ENCODE measurements around the gene HOXA13.
A peak's percentile ranks its signal among the peaks of the same experiment; 100 is the strongest.

The HOXA13 gene

DNA sequence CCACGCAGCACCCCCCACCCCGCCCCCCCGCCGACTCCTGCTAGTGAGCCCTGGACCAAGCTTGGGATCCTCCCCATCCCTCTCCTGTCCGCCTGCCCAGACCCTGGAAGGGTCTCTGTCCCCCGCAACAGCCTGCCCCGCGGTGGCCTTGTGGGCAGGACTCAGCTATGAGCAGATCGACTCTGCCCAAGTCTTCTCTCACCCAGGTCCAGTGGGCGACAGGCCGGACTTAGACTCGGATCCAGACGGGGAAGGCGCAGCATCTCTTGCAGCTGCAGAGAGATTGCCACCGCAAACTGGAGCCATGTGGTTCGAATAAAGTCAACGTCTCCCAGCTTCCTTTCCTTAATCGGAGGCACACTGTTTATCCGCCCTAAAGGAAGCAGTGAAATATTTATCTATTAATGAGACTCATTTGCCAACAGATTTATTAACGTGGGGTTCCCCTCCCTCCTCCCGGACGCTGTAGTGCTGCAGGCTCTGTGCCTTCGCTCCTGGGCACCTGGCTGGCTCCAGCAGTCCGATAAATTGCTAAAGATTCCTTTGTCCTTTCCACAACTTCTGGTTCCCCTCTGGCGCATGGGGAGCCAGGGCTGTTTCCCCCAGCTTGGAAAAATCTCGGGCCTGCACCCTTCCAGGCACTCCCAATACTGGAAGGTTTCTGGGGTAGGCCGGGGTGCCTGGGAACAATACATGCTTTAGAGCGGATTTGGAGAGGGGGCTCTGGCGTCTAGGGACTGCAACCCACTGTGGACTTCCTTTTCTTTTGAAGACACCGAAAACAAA lies 42.8 kb downstream of the HOXA13 start:
- no peak for DNase-seq (ENCODE audit: insufficient read length, low spot score)
- no peak for FAIRE-seq
- no peak for TF ChIP-seq POLR2A (IDR thresholded peaks at IDR 0.05; ENCODE audit: low read depth, low read length)

DNA sequence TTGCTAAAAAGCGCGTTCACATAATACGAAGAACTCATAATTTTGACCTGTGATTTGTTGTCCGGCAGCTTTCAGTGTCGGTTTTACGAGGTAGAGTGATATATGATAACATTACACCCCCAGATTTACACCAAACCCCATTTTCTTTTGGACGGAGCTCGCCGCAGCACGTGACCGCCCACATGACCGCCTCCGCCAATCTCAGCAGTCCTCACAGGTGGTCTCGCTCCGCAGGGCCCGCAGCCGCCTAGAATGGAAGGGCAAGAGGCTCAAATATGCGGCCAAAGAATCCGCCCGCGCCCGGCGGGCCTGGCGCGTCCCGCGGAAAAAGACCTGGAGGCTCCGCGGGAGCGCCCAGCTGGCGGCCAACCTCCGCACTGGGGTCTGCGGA lies 43.4 kb downstream of the HOXA13 start, which contains the start of gene HOXA7:
Gene HOXA7, minus strand, starts transcription at position 168 of the 391 bp plus-strand sequence. Its CDS starts 130 bp downstream, at position 38.
- DNase-seq (ENCODE audit: insufficient read length, low spot score) (no peak), FAIRE-seq (no peak)

DNA sequence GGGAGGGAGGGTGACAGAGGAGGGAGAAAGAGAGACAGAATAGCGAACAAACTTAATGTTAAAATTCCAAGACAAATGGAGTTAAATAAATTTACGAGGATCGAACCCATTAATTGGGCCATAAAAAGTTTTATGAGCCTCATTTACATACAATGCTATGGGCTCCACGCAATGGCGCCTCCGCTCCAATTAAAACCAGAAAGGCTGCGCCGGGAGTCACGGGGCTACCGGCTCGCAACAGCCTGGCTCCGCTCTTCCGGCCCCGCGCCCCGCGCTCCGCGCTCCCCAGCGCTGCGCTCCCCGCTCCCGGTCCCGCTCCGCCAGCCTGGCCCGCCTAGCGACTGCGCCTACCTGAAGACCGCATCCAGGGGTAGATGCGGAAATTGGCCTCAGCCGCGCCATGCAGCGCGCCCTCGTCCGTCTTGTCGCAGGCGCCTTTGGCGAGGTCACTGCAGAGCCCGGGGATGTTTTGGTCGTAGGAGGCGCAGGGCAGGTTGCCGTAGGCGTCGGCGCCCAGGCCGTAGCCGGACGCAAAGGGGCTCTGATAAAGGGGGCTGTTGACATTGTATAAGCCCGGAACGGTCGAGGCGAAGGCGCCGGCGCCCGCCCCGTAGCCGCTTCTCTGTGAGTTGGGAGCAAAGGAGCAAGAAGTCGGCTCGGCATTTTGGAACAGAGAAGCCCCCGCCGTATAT lies 43.9 kb downstream of the HOXA13 start:
- DNase-seq (ENCODE audit: insufficient read length, low spot score) (no peak), FAIRE-seq (no peak)
- TF ChIP-seq POLR2A (IDR thresholded peaks at IDR 0.05; ENCODE audit: low read depth, low read length): peak; percentile 39

More for the DNA sequence above, 43.4 kb downstream of the HOXA13 start, which contains the start of gene HOXA7:
- TF ChIP-seq POLR2A (IDR thresholded peaks at IDR 0.05; ENCODE audit: low read depth, low read length): no peak

DNA sequence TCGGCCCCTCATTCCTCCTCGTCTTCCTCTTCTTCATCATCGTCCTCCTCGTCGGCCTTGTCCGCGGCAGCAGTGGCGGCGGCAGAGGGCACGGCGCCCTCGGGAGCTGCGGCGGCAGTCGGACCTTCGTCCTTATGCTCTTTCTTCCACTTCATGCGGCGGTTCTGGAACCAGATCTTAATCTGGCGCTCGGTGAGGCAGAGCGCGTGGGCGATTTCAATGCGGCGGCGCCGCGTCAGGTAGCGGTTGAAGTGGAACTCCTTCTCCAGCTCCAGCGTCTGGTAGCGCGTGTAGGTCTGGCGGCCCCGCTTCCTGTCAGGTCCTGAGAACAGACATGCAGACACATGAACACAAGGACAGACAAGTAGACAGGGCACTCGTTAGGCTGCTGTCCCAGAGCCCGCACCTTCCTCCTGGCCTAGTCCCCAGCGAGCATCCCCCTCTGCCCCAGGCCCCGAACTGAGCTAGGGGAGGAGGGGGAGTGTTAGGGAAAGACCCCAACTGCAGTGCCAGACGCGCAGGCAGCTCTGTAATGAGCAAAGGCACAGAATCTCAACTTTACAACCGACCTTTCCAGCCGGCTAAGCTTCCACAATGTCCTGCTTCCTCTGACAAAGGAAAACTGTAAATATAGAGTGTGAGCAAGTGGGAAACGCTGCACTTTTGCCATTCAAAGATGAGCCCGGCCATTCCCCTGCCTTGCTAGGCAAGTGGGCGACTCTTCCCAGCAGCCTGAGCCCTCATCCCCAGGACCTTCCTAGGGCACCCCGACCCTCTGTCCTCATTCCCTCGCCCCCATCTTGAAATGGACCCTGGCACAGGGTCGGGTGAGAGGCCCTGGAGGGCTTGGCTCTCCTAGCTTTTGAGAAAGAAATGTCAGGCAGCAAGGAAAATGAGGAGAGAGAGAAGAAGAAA lies 44.7 kb downstream of the HOXA13 start:
- FAIRE-seq (no peak), DNase-seq (ENCODE audit: insufficient read length, low spot score) (no peak)
- no peak for TF ChIP-seq POLR2A (IDR thresholded peaks at IDR 0.05; ENCODE audit: low read depth, low read length)

DNA sequence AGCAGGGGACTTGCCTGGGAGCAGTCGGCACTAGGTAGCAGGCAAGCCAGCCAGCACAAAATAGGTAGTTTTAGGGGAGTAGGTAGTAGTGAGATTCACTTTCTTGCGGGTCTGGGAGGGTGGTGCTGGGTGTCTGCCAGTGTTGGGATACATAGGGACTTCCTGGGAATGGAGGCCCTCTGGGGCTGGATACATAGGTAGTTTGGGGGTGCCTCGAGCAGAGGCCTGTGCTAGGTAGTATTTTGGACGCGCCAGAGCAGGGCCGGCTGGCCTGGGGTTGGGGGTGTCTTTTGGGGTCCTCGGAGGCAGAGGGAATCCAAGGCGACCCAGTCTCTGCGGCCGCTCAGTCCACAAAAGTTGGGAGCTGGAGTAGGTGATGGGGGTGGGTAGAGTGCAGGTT lies 45.5 kb downstream of the HOXA13 start:
- no peak for DNase-seq (ENCODE audit: insufficient read length, low spot score)
- no peak for TF ChIP-seq POLR2A (IDR thresholded peaks at IDR 0.05; ENCODE audit: low read depth, low read length)
- FAIRE-seq: no peak

DNA sequence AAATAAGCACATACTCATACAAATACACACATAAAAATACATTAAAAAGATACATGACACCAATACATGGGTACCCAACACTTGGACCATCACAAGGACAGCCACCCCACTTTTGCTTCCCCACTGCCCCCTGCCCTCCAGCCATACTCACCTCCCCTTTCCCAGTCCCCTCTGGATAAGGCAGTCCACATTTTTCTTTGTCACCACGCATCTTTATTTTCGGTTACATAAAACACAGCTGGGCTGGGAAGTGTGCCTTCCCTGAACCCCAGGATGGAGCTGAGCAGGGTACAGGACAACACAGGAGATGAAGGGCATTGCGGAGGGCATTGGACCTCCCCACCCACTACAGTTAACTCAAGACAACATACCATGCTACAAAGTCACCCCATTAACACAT lies 46.4 kb downstream of the HOXA13 start:
- no peak for DNase-seq (ENCODE audit: insufficient read length, low spot score)
- FAIRE-seq: no peak
- TF ChIP-seq POLR2A (IDR thresholded peaks at IDR 0.05; ENCODE audit: low read depth, low read length): no peak

DNA sequence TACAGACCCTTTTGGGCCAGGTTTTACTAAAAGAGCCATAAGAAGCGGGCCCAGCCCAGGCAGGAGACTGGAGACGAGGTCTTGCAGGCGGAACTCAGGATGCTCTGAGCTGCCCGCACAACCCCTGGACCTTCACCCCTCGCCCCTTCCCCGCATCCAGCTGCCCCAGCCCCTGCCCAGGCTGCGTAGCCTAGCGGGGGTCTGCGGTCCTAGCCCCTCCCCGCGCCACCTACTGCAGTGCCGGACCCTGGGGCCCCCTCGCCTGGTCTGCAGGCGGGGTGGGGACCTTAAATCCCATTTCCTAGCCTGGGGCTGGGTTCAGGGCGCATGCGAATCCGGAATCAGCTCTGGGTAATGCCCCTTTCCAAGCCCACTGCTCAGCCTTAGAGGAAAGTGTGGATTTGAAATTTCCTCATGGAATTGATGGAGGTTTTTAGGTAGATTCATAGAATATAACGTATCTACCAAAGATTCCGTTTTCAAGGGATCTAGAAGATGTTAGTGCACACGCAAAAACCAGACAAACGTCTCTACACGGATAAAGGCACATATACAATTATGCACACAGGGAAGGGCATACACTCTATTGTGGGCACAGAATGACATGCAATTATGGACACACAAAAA lies 47.0 kb downstream of the HOXA13 start:
- FAIRE-seq: no peak
- DNase-seq (ENCODE audit: insufficient read length, low spot score): no peak
- TF ChIP-seq POLR2A (IDR thresholded peaks at IDR 0.05; ENCODE audit: low read depth, low read length): no peak

DNA sequence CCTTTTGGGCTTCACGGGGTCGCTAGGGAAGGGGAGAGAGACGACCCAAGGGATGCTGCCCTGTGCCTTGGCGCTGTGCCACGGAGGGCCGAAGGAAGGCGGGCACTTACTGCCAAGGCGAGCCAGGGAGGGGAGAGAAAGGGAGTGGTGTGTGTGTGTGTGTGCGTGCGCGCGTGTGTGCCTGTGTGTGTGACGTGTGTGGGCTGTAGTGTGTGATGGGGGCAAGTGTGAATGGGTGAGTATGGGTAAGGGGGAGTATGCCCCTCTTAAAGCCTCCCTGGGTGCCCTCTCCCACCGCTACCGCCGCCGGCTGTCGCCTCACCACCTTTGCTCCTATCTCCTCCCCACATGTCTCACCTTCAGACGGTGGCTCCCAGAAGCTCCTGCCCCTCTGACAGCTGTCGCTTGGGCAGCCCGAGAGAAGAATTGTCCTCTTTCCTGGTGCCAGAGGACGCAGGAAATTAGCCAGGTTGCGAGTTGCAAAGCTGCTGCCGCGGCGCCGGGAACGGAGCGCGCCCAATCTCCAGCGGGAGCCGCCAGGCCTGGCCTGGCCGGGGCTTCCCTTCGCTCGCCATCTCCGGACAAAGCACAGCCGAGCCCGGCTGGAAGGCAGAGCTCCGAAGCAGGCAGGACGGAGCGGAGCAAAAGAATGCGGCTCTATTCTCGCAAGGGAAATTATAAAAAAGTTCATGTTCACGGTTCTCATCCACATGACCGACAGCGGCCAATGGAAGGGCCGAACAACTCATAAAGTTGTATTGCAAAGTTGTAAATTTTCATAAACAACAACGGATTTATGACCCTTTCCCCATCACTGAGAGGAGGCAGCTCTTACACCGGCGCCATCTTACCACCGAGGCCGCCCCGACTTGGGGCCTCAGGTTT lies 47.7 kb downstream of the HOXA13 start, which contains the start of gene HOXA3:
Gene HOXA3, minus strand, starts transcription at position 653 of the 885 bp plus-strand sequence. CDS start 41,943 bp downstream, outside the sequence.
- DNase-seq (ENCODE audit: insufficient read length, low spot score) (no peak), FAIRE-seq (no peak)
- TF ChIP-seq POLR2A (IDR thresholded peaks at IDR 0.05; ENCODE audit: low read depth, low read length): no peak

DNA sequence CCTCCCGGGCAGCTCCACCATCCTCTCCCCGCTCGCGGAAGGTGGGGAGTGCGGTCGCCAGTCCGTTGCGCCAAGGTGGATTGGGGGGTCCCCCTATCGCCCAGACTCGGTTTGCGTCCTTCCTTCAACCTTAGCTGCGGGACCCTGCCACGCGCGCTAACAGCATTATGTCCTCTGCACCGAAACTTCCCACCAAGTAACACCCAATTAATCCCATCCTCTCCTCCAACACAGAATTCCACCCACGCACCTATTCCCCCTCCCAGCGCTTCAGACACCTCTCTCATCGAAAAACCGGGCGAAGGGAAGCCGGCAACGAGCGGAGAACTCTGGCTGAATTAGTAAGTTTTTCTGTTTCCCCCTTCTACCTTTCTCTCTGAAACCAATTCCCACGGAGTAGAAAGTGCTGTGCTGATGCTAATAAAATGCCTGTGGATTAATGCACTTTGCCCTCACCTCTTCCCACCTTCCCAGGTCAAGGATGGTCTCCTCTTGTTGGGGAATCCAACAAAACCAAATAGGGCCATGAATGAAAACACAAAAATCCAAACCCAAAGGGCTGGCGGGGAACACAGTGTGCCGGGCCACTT lies 48.5 kb downstream of the HOXA13 start:
- TF ChIP-seq POLR2A (IDR thresholded peaks at IDR 0.05; ENCODE audit: low read depth, low read length): no peak
- FAIRE-seq (no peak), DNase-seq (ENCODE audit: insufficient read length, low spot score) (no peak)

DNA sequence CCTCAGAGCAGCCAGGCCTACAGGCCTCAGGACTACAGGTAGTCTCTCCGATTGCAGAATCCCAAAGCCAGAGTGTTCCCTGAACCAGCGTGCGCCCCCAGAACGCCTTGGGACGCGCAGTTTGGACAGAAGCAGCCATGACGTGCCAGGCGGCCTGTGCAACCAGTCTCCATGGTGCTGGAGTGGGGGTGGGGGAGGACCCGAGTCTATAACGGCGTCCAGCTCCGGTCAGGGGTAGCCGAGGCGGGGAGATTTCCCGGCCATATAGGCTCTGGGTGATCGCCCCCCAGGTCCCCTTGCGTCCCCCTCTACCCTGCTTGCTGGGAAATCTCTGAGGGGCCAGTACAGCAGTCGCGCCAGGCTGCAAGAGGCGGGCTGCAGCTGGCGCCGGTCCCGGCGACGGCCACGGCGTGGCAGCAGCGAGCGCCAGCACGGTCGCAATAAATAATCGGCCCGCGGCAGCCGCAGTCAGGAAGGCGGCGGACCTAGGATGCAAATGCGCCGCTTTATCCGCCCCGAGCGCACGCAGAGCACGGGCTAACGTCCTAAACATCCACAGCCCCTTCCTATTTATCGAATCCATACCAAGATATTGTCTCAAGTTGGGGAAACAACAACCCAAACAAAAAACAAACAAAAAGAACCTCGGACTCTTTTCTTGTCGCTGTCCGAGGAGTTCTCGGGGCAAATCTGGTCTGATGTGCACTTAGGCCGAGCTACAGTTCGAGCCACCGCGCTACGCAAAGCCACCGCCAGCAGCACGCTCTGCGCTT lies 49.1 kb downstream of the HOXA13 start:
- TF ChIP-seq POLR2A (IDR thresholded peaks at IDR 0.05; ENCODE audit: low read depth, low read length): no peak
- no peak for FAIRE-seq
- DNase-seq (ENCODE audit: insufficient read length, low spot score): peak; percentile 100

DNA sequence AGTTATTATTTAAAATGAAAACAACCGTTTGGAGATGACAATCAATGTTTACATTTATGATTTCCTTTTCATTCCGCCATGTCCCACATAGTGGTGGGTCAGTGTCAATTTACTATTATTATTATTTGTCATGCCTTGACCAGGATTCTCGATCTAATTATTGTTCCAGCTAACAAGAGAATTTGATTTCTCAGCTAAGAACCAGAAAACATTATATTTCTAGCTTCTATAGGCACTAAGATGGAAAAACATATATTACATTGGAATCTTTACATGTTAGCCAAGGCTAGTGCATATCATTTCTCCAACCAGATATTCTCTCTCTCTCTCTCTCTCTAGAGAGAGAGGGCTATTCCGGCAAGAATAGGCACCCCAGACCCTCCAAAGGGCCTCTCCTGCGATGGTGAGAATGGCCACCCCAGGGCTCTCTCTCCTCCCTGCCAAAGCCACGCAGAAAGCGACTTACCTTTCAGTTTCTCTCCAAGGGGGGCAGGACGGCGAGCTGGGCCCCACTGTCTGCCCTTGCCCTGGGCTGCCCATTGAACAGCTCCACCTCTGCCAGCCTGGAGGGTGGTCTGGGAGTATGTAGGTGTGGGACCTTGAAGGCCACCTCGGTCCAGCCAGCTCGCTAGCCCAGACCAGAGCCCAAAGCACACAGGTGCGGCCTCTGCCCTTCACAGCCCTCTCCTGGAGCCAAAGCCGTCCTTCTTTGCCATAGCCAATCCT lies 49.9 kb downstream of the HOXA13 start:
- no peak for FAIRE-seq
- DNase-seq (ENCODE audit: insufficient read length, low spot score): no peak
- no peak for TF ChIP-seq POLR2A (IDR thresholded peaks at IDR 0.05; ENCODE audit: low read depth, low read length)
